Glomerular visceral epithelial cell (primary cell): Measurements from ENCODE around the gene EVI2A.
"Not testable (repeated sequence)": the region's sequence is repeated elsewhere in the genome, so short reads cannot be mapped to it uniquely, and the experiment has no call there.

Source experiments
- DNase-seq: peaks from one replicate; pipeline ENCODE4 v3.0.0-alpha.2; 2016; ENCODE audit errors: extremely low spot score

The EVI2A gene

DNA sequence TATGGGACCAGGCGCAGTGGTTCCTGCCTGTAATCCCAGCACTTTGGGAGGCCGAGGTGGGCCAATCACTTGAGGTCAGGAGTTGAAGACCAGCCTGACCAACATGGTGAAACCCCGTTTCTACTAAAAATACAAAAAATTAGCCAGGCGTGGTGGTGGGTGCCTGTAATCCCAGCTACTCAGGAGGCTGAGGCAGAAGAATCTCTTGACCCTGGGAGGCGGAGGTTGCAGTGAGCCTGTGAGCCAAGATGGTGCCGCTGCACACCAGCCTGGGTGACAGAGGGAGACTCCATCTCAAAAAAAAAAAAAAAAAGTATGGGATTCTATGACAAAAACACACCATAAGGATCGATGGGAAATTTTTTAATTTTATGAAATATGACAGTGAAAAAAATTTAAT lies 9.2 kb downstream of the EVI2A start:
- not testable (repeated sequence) for DNase-seq

DNA sequence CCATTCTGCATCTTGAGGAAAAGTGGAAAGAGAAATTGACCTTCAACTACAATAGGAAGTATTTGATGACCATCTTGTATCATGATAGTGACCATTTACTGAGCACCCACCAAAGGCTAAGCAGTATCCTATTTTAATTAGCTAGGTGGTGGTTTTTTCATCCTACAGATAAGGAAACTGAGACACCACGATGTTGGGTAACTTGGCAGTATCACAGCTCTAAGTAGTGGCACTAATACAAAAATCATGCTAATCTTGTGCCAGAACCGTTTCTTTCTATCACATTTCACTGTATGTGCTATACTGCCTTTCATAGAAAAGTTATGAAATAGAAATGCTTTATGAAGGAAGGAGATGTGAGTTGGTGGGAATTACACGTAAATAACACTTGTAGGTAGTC lies 9.9 kb downstream of the EVI2A start:
- DNase-seq: no peak

DNA sequence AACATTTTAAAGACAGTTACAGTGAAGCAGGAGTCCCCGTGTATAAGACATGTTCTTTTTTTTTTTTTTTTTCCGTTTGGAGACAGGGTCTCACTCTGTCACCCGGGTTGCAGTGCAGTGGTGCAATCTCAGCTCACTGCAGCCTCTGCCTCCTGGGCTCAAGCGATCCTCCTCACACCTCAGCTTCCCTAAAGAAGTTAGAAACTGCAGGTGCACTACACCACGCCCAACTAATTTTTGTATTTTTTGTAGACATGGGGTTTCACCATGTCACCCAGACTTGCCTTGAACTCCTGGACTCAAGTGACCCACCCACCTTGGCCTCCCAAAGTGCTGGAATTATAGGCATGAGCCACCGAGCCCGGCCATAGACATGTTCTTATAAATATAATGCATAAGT lies 10.5 kb downstream of the EVI2A start:
- no peak for DNase-seq

DNA sequence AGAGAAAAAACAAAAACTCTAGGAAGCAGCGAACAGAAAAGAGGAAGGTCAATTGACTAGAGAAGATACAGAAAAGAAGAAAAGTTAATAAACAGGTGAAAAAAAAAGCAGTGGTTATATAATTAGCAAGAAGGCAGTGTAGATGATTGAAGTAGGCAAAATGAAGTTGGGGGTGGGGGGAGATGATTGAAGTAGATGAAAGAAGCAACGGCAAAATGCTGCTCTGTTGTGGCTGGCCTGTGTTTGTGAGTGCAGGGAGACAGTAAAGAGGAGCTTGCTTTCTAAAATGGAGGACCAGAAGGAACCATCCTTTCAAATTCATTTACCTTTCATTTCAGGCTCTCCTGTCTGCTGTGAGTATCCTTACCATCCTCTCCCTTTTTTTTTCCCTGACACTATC lies 11.2 kb downstream of the EVI2A start:
- no peak for DNase-seq

DNA sequence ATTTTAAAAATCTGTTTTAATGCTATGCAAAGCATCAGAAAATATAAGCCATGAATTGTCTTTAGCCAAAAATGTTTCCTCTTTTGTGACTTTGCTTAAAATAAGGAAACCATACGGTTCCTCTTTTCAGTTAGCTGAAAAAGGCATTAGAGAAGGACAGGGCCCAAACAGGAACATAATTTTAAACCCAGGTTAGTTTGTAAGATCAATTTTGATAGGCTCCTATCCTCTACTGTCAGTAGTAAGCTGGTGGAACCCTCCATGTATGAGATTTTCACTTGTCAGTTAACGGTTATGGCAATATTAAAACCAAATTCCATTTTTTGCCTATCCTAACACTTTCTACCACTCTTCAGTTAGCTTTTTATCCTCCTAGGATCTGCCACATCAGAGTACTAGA lies 11.9 kb downstream of the EVI2A start:
- no peak for DNase-seq

DNA sequence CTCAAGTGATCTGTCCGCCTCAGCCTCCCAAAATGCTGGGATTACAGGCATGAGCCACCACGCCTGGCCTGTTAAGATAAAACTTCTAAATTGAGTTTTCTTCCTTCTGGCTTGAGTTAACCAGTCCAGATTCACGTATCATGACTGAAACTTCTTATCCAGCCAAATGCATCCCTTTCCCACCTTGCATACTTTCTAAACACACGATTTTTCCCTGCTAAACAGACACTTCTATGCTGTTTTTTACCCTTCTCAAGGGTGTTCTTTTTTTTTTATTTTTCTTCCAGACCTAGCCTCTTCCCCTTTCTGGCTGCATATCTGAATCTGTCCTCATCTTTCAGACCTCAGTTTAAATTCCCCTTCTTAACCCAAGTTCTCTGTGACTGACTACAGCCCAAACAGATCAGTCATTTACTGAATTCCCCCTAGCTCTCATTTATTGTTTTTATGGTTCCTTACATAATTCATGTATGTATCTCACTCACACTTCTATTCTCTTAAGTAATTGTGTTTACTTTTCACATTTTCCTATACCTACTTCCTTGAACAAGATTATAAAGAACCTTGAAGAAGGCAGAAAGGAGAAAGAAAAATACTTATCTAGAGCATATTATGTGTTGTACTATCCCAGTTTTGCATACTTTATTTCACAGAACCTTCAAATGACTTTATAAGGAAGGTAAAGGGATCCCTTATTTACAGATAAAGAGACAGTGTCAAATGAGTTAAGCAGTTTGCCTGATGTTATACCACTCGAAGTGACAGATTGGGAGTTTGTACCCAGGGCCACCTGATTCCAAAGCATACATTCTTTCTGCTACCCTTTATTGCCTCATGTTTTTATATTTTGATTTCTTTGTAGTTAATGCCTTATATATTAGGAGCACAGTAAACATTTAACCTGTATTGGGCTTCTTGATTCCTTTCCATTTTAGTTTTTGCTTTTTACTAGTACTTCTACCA lies 12.8 kb downstream of the EVI2A start:
- no peak for DNase-seq

DNA sequence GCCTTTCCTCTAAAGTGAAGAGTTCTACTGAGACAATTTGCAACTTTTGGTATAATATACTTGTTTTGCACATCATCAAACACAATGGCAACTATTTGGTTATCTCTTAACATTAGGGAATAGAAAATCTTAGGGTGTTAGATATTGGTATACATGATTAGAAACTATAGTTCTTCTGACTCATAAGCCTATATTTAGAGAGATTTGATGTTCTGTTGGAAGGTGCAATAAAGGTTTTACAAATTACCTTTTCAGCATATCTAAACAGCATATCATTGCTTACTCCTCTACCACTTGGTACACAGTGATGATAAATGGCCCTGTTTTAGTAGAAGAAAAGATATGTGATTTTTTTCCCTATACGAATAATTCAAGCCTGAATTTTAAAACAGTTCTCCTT lies 13.8 kb downstream of the EVI2A start:
- no peak for DNase-seq

DNA sequence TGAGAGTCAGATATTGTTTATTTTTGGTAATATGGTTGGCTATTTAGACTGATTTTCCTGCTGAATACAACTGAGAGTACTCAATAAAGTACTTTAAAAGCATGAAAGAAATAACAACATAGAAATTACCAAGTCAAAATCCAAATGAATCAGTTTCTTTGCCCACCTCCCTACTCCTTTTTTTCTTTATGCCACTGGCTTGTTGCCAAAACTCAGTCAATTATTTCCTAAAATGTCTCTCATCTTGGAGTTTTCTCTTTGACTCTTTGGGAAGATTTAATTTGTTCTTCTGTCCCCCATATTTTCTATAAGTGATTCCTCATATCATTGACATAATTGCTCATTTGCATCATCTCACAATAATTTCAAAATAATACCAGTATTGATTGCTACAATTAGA lies 21.8 kb downstream of the EVI2A start:
- DNase-seq: peak; percentile 32

DNA sequence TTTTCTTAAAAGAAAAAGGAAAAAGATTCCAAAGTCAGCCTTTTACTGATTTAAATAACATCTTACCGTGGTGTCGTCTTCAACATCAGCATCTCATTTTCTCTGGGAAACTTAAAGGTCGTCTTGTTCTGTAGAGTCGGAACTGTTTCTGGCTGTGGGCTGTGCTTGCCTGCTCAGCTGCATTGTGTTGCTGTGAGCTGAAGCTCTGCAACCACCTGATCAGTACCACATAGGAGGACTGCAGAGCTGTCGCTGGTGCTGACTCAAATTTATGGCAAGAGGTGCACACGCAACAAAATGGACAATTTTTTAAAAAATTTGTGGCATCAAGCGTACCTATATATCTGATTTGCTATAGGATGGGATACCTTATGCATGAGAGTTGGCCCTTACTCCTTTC lies 24.3 kb downstream of the EVI2A start, which contains the start of gene OMG:
Gene OMG (minus strand): TSS at position 150 of the 400 bp plus-strand sequence. CDS start 908 bp downstream, outside the sequence.
- DNase-seq: no peak

DNA sequence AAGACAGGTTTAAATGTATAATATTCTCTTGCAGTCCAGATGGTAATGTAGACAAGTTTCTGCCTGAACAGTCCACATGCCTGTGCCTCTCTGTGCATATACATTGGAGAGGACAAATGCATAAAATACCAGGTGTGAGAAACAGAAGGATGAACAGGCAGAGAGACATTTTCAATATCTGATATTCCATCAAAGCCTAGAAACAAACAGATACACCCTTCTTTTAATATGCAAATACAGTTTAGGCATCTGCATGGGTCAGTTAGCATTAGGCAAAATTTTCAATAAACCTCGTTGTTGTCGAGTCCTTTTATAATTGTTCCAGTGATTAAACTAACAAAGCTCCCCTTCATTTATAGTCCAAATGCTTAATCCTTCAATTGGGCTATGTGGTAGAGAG lies 25.3 kb downstream of the EVI2A start:
- no peak for DNase-seq

DNA sequence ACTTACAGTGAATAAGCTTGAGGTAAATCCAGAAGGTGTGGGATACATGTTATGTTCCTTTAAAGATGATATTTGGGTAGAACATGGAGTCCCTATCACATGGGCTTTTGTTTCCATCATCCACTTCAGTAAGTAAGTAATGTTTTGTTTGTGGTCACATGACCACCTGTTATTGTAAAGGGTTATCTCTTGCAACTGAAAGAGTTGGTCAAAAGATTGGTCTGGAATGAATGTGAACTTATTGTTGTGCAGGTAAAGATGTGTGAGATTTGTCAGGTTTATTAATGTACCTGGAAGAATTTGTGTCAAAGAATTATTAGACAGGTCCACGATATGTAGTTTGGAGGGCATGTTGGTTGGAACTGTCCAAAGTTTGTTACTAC lies 25.9 kb downstream of the EVI2A start:
- DNase-seq: no peak

DNA sequence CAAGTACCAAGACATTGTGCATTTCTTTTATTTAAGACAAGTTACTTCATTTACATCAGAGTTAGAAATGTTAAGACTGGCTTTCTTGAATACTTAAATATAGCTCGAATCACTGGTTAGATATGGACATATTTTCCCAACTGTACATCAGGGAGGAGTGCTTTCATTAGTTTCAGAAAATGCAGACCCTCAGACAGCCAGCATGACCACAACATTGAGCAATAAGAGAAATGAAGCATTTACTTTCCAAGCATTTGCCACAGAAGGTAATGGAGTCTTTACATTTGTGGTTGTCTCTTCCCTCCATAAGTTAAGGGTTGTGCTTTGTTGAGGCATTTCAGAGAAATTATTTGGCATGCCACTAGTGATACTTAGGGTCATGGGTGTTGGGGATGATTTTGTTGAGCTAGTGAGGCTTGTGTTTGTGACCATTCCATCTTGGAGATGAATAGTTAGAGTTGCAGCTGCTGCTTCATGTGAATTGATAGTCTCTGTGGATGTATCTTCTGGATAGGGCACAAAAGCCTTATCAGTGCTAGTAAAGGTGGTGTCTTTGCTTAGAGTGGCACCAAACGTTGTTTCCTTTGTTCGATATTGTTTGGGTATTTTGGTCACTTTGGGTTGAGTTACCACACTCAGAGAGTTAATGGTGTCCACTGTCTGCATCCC lies 26.5 kb downstream of the EVI2A start:
- peak; percentile 41 for DNase-seq

DNA sequence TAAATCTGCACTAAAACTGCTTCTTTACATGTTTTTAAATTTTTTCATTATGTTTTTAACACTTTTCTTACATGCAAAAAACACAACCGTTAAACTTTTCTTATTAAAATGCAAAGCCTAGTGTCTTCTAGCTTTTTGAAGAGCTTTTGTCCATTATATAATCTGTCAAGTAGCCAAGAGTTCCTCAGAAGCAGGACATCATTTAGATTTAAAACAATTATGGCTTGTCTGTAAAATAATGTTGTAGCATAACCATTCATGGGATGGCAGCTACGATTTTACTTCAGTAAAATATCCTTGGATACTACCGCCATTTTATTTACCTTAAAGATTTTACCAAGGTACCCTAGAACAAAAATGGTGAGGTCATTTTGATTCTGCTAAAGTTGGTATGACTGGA lies 27.2 kb downstream of the EVI2A start:
- no peak for DNase-seq

DNA sequence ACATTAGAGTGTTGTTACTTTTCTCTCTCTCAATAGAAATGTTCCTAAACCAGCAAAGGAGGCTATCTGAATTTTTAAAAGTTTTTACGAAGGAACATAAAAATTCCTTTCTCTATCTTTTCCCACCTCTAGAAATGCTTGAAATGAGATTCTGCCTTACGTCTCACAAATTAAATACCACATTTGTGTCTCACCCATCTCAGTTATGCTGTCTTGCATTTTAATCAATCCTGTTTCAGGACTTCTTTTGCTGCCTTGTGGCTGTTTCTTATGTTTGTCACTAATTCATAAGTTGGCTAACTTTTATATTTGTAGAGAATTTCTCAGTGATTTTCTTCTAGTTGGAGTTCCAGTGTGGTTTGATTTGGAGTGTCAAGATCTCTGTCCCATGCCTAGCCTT lies 27.8 kb downstream of the EVI2A start:
- no peak for DNase-seq

DNA sequence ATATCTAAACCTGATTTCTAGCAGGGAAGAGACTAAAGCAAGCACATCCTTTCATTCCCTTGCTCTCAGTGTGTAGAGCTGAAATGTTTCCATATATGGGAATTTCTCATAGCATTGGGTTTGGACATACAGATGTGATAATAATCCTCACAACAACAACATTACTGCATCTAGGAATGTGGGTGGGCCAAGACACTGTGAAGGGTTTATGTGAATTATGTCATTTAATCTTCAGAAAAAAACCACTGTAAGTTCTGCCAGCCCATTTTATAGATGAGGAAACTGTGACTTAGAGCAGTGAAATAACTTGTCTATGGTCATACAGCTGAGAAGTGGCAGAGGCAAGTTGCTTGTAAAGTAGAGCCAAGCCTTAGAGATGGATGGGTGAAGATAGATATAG lies 29.6 kb downstream of the EVI2A start:
- DNase-seq: no peak

DNA sequence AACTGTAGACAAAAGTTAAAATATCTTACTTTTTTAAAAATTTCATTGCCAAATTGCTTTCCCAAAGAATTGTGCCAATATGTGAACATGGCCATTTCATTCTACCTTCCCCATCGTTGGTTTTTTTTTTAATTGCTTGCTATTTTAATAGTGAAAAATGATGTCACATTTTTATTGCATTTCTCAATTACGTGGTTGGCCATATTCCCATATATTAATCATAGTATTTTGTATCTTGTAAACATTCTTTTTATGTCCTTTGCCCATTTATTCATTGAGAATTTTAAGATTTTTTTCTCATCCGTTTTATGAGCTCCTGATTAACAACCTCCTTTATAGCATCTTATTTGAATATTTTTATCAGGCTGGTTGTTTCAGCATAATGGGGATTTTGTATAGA lies 31.6 kb downstream of the EVI2A start:
- no peak for DNase-seq

DNA sequence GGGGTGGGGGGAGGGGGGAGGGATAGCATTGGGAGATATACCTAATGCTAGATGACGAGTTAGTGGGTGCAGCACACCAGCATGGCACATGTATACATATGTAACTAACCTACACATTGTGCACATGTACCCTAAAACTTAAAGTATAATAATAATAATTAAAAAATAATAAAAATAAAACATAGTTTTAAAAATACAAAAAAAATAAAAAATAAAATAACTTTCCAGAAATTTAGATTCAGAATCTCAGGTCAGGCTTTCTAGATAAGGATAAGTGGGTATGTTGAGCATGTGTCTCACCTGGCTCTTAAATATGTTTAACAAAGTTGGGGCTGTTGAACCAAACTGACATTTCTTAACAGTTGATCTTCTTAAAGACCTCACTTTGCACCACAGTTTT lies 33.5 kb downstream of the EVI2A start:
- DNase-seq: not testable (repeated sequence)

DNA sequence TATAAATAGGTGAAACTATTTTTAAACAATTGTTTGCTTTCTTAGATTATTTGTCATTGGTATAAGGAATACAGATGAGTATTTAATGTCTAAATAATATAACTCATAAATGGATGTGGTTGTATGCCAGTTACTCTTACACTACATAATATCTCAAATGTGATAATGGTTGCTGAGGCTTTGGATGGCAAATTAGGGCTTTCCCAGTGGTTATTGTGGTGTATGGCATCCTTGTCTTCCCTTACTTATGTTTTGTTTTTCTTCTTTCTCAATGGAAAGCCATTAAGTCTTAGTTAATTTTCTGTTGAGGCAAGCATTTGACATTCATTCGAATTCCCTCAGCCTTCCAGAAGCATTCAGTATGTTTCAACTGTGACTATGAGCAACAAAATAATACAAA lies 34.8 kb downstream of the EVI2A start:
- DNase-seq: no peak

DNA sequence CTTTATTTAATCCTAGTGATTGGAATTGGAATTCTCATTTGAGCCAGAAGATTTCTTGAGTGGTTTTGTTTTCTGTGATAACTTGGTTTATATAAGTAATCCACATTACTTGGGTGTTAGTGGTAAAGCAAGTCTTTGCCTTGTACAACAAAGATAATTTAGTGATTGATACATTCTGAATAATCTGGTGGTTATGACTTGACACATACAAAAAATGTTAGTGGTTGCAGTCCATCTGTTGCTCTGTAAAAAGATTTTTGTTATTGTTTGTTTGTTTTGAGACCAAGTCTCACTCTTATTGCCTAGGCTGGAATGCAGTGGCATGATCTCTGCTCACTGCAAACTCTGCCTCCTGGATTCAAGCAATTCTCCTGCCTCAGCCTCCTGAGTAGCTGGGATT lies 37.6 kb downstream of the EVI2A start:
- no peak for DNase-seq

DNA sequence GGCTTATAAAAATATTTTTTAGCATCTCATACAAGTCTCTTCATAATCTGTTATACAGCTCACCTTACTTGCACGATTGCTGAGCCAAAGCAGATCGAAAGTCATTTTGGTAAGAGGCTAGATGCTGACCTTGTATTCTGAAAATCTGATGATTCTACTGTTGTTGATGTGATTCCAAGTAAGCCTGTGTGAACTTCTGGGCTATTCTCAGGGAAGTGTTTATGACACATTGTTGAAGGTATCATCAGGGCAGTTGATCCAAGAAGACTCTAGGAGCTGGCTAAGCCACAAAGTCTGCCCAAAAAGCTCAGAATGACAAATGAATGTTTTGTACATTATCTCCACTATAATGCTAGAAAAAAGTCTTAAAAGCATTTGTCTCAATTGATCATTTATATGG lies 40.4 kb downstream of the EVI2A start:
- DNase-seq: no peak

DNA sequence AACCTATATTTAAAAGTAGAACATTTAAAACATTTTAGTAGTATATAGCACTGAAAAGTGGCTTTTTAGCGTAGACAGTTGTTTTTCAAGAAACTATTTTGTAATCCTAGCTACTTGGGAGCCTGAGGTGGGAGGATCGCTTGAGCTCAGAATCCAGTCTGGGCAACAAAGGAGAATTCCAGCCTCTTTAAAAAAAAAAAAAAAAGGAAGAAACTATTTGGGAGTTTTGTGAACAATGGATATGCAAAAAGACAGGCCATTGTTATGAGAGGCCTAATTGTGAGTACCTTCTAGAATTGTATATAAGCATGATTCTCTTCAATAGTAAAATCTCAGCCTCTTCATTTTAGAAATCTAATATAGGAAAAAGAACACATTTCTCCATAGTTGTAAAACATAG lies 42.0 kb downstream of the EVI2A start:
- no peak for DNase-seq

DNA sequence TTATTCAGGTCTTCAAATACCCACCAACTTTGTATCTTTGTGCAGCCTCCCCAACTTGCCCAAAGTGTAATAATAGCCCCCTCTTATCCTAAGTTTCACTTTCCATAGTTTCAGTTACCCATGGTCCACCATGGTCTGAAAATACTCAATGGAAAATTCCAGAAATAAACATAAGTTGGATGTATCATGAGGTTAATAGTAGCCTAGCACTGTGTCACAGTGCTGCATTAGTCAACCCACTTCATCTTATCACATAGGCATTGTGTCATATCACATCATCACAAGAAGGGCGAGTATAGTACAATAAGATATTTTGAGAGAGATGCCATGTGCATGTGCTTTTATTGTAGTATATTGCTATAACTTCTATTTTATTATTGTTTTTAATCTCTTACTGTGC lies 46.3 kb downstream of the EVI2A start:
- DNase-seq: no peak

DNA sequence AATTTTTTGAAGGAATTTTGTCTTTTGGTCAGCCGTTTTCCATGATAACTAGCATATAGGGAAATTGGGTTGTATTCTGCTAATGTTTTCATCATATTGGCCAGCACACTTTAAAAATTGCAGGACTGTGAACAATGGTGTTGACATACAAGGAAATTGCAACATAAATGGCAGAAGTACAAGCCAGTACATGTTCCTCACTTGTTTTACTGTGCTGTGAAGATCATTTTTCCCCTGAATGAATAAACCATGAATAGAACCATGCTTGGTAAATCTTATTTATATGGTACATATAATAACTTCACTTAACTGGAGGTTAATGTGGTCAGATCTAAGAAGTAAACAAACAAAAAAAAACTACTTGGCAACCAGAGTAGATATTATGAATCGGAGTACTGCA lies 47.2 kb downstream of the EVI2A start:
- no peak for DNase-seq
